NB4 (cell line): ENCODE results near the gene COX6B2.

ENCODE experiments used
- POLR2A ChIP-seq: IDR thresholded peaks from 2 replicates; pipeline ENCODE4 v1.6.1; 2011; ENCODE audit warnings: mild to moderate bottlenecking; ENCODE audit not compliant: insufficient read length; ENCODE audit errors: extremely low read depth
- TF ChIP-seq, protein P1 (sequence below): IDR thresholded peaks from 2 replicates; pipeline ENCODE4 v1.6.1; 2011; ENCODE audit warnings: low read depth, low read length

GRCh38 chr19:55299991-55300390 lies 54.5 kb downstream of the COX6B2 start:
- TF ChIP-seq, protein P1, sequence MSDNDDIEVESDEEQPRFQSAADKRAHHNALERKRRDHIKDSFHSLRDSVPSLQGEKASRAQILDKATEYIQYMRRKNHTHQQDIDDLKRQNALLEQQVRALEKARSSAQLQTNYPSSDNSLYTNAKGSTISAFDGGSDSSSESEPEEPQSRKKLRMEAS: no peak
- no peak for TF ChIP-seq POLR2A
